DMS 273 treated with DMSO at 0.1 percent for 48 hours (cell line): ENCODE results near the gene M1AP.
"Not testable (repeated sequence)": the region's sequence is repeated elsewhere in the genome, so short reads cannot be mapped to it uniquely, and the experiment has no call there.

Experiments
- DNase-seq: peaks from one replicate; lab custom pipeline; 2025; lab: John Stamatoyannopoulos, UW

The M1AP gene

GRCh38 chr2:74653589-74653984, 5.5 kb upstream of the M1AP start:
- DNase-seq: no peak

GRCh38 chr2:74646834-74647482, 1.2 kb downstream of the M1AP start:
- DNase-seq: no peak

- no peak for DNase-seq
Observed at GRCh38 chr2:74646201-74646600, 1.9 kb downstream of the M1AP start.

GRCh38 chr2:74645344-74645743, 2.8 kb downstream of the M1AP start:
- no peak for DNase-seq

- DNase-seq: no peak
Observed at GRCh38 chr2:74639550-74639949, 8.6 kb downstream of the M1AP start.

GRCh38 chr2:74632939-74633312, 15.2 kb downstream of the M1AP start:
- no peak for DNase-seq

GRCh38 chr2:74632209-74632938, 15.8 kb downstream of the M1AP start:
- no peak for DNase-seq

GRCh38 chr2:74630454-74630853, 17.7 kb downstream of the M1AP start:
- DNase-seq: not testable (repeated sequence)

GRCh38 chr2:74628538-74629105, 19.5 kb downstream of the M1AP start:
- no peak for DNase-seq

- no peak for DNase-seq
Observed at GRCh38 chr2:74625658-74626425, 22.3 kb downstream of the M1AP start.

GRCh38 chr2:74620671-74621070, 27.5 kb downstream of the M1AP start:
- no peak for DNase-seq

- no peak for DNase-seq
Observed at GRCh38 chr2:74619651-74620297, 28.4 kb downstream of the M1AP start.

GRCh38 chr2:74618410-74619083, 29.6 kb downstream of the M1AP start:
- DNase-seq: no peak

- no peak for DNase-seq
Observed at GRCh38 chr2:74617122-74617521, 31.0 kb downstream of the M1AP start.

GRCh38 chr2:74606927-74607326, 41.2 kb downstream of the M1AP start:
- DNase-seq: no peak

GRCh38 chr2:74603282-74604000, 44.7 kb downstream of the M1AP start:
- DNase-seq: no peak

GRCh38 chr2:74602586-74603281, 45.4 kb downstream of the M1AP start:
- no peak for DNase-seq

GRCh38 chr2:74599676-74600075, 48.5 kb downstream of the M1AP start:
- DNase-seq: no peak

GRCh38 chr2:74597410-74597809, 50.7 kb downstream of the M1AP start:
- DNase-seq: peak; percentile 98

GRCh38 chr2:74596584-74596983, 51.5 kb downstream of the M1AP start:
- DNase-seq: no peak
